Stimulated activated CD4-positive, alpha-beta T cell treated with anti-CD3 and anti-CD28 coated beads, Interleukin-1b, Interleukin-23, amount 100 ng/mL, for 24 hours (primary cell): ENCODE results near the gene DIO1.

Experiments used
- DNase-seq, 4 experiments: peaks; one replicate each; pipeline ENCODE4 v3.0.0-alpha.2; 2020; ENCODE audit warnings: low read depth in 4 of 4, low spot score in 1 of 4

The DIO1 gene

GRCh38 chr1:53938136-53938830 lies 44.3 kb downstream of the DIO1 start:
- no peak for DNase-seq

GRCh38 chr1:53942127-53942957 lies 48.4 kb downstream of the DIO1 start:
- no peak for DNase-seq

GRCh38 chr1:53943090-53943489 lies 49.1 kb downstream of the DIO1 start:
- no peak for DNase-seq

GRCh38 chr1:53943490-53944043 lies 49.6 kb downstream of the DIO1 start:
- no peak for DNase-seq

- DNase-seq, result no peak
Measured at GRCh38 chr1:53944469-53945182, 50.6 kb downstream of the DIO1 start.

GRCh38 chr1:53945183-53945432 lies 51.1 kb downstream of the DIO1 start:
- no peak for DNase-seq

GRCh38 chr1:53945433-53946251 lies 51.7 kb downstream of the DIO1 start, which contains the start of gene IFT25:
Gene IFT25 (minus strand): TSS chr1:53945699. CDS start chr1:53940082, 5,617 bp downstream.
- peak; percentile 95 to 100 (median 98) for DNase-seq

GRCh38 chr1:53946252-53947171 lies 52.5 kb downstream of the DIO1 start, which contains the start of gene LRRC42:
Gene LRRC42 (plus strand): TSS chr1:53946350. CDS start chr1:53952000, 5,650 bp downstream.
- DNase-seq, result no peak

- no peak for DNase-seq
Measured at GRCh38 chr1:53947172-53947907, 53.4 kb downstream of the DIO1 start.

- no peak for DNase-seq
Measured at GRCh38 chr1:53948291-53948690, 54.3 kb downstream of the DIO1 start.

GRCh38 chr1:53949023-53949990 lies 55.3 kb downstream of the DIO1 start:
- DNase-seq, result peak in 1 of 4 experiments; percentile 6

- DNase-seq, result no peak
Measured at GRCh38 chr1:53951697-53952096, 57.7 kb downstream of the DIO1 start.

GRCh38 chr1:53954128-53954527 lies 60.1 kb downstream of the DIO1 start:
- no peak for DNase-seq

- no peak for DNase-seq
Measured at GRCh38 chr1:53956308-53957168, 62.6 kb downstream of the DIO1 start.

GRCh38 chr1:53957194-53957818 lies 63.3 kb downstream of the DIO1 start:
- DNase-seq, result no peak

- no peak for DNase-seq
Measured at GRCh38 chr1:53959664-53960250, 65.8 kb downstream of the DIO1 start.
